Hepatocyte (in vitro differentiated cells): ENCODE measurements around the gene NOSIP. TPM values are rescaled to one million over a fixed set of nuclear protein-coding genes. Genes with fewer than 3 reads are reported as not detected.
A peak's percentile ranks its signal among the peaks of the same experiment; 100 is the strongest.

Experiments
- DNase-seq: peaks from one replicate; pipeline ENCODE4 v3.0.0-alpha.2; 2016; ENCODE audit warnings: low spot score
- H2AFZ ChIP-seq: fragments of 200-600 bp; sonication (generic); 2 replicates; pipeline ENCODE4 v1.6.0; 2016; ENCODE audit warnings: antibody characterized with exemption, mild to moderate bottlenecking
- H3K27ac ChIP-seq: fragments of 200-600 bp; sonication (generic); 2 replicates; pipeline ENCODE4 v1.5.1; 2016; ENCODE audit warnings: mild to moderate bottlenecking
- H3K27me3 ChIP-seq: fragments of 200-600 bp; sonication (generic); 2 replicates; pipeline ENCODE4 v1.6.1; 2016
- H3K36me3 ChIP-seq: fragments of 200-600 bp; sonication (generic); replicated peaks from 2 replicates; pipeline ENCODE4 v1.5.1; 2016; ENCODE audit warnings: low read depth; ENCODE audit not compliant: insufficient read depth
- H3K4me1 ChIP-seq: fragments of 200-600 bp; sonication (generic); 2 replicates; pipeline ENCODE4 v1.5.1; 2016; ENCODE audit warnings: mild to moderate bottlenecking, moderate library complexity; ENCODE audit not compliant: insufficient read depth
- H3K4me2 ChIP-seq: fragments of 200-600 bp; sonication (generic); 2 replicates; pipeline ENCODE4 v1.6.0; 2016
- H3K4me3 ChIP-seq: fragments of 200-600 bp; sonication (generic); 2 replicates; pipeline ENCODE4 v1.5.1; 2016; ENCODE audit warnings: mild to moderate bottlenecking
- H3K79me2 ChIP-seq: fragments of 200-600 bp; sonication (generic); 2 replicates; pipeline ENCODE4 v1.6.0; 2017; ENCODE audit warnings: mild to moderate bottlenecking
- H3K9me2 ChIP-seq: fragments of 200-600 bp; sonication (generic); replicated peaks from 2 replicates; pipeline ENCODE4 v1.6.0; 2017; ENCODE audit warnings: mild to moderate bottlenecking; ENCODE audit not compliant: insufficient read depth
- H3K9me3 ChIP-seq: fragments of 200-600 bp; sonication (generic); 2 replicates; pipeline ENCODE4 v1.5.1; 2016; ENCODE audit warnings: low read depth, mild to moderate bottlenecking
- H4K20me1 ChIP-seq: fragments of 200-600 bp; sonication (generic); 2 replicates; pipeline ENCODE4 v1.6.0; 2016; ENCODE audit warnings: mild to moderate bottlenecking; ENCODE audit not compliant: insufficient read depth, poor library complexity, severe bottlenecking
- CTCF ChIP-seq: fragments of 200-600 bp; sonication (generic); IDR thresholded peaks from 2 replicates; pipeline ENCODE4 v1.5.1; 2016; ENCODE audit warnings: antibody characterized with exemption, mild to moderate bottlenecking; ENCODE audit not compliant: poor library complexity
- EZH2 ChIP-seq: fragments of 200-600 bp; sonication (generic); IDR thresholded peaks from 2 replicates; pipeline ENCODE4 v1.6.1; 2016; ENCODE audit warnings: antibody characterized with exemption, mild to moderate bottlenecking, borderline replicate concordance
- EZH2phosphoT487 ChIP-seq: fragments of 200-600 bp; sonication (generic); IDR thresholded peaks from one replicate; pipeline ENCODE4 v1.6.1; 2018; ENCODE audit warnings: antibody characterized with exemption, mild to moderate bottlenecking, low read depth, moderate library complexity; ENCODE audit not compliant: unreplicated experiment, severe bottlenecking
- WGBS: methylation state at CpG from one replicate; pipeline ENCODE4 v1.1.6; 2016; ENCODE audit warnings: low lambda C conversion rate; ENCODE audit errors: missing lambda C conversion rate; 5-methylcytosine and 5-hydroxymethylcytosine counted together
- polyA plus RNA-seq: library from polyadenylated mRNA; unstranded; fragments of >200 nt; fragmentation: Nextera tagmentation; extraction: Ambion mirVana; gene quantifications from 2 replicates; pipeline ENCODE4 v1.2.1, GENCODE V29; 2016
- total RNA-seq: library from RNA; depleted of rRNA; stranded (reverse); fragments of >200 nt; gene quantifications from 2 replicates; pipeline ENCODE4 v1.2.3, GENCODE V29; 2014

NOSIP gene
- total and polyA plus RNA-seq, 2 experiments from 2014 or later, result 52.8 to 93.9 TPM

GRCh38 chr19:49538643-49539042 lies 41.7 kb downstream of the NOSIP start:
- H3K4me2 ChIP-seq, result no peak overlapping the region
- H3K4me3 ChIP-seq, result no peak overlapping the region
- no peaks in the 10 kb centered on the region for H3K27me3 ChIP-seq
- no peaks in the 10 kb centered on the region for H3K79me2 ChIP-seq
- no peaks in the 10 kb centered on the region for H3K9me2 ChIP-seq
- DNase-seq, result no peak
- 94% methylated on average over 5 of the region's 5 CpGs for WGBS
- no peaks in the 10 kb centered on the region for H3K36me3 ChIP-seq
- H3K9me3 ChIP-seq, result no peaks in the 10 kb centered on the region
- H4K20me1 ChIP-seq, result no peaks in the 10 kb centered on the region
- no peak overlapping the region for H3K27ac ChIP-seq
- no peak overlapping the region for H2AFZ ChIP-seq
- H3K4me1 ChIP-seq, result no peaks in the 10 kb centered on the region
- TF ChIP-seq CTCF (no peak), EZH2 (no peak), EZH2phosphoT487 (no peak)

- 92% methylated on average over 20 of the region's 22 CpGs for WGBS
- H4K20me1 ChIP-seq, result no peaks in the 10 kb centered on the region
These were observed 43.4 kb downstream of the NOSIP start for GRCh38 chr19:49536921-49537462.

GRCh38 chr19:49534632-49535385 lies 45.5 kb downstream of the NOSIP start:
- 83% methylated on average over 6 of the region's 8 CpGs for WGBS
- Histone ChIP-seq H4K20me1 (no peaks in the 10 kb centered on the region), H3K4me3 (no peak overlapping the region), H3K79me2 (no peaks in the 10 kb centered on the region), H3K27me3 (no peaks in the 10 kb centered on the region), H3K36me3 (no peaks in the 10 kb centered on the region), H3K4me1 (peaks cover 10% of the 10 kb centered on the region), H2AFZ (no peak overlapping the region), H3K9me2 (no peaks in the 10 kb centered on the region), H3K9me3 (no peaks in the 10 kb centered on the region), H3K27ac (no peak overlapping the region), H3K4me2 (peak overlapping the region; percentile 89)
- TF ChIP-seq EZH2phosphoT487, result no peak
- no peak for TF ChIP-seq CTCF
- TF ChIP-seq EZH2, result no peak
- no peak for DNase-seq

More at GRCh38 chr19:49536921-49537462, 43.4 kb downstream of the NOSIP start:
- no peak for TF ChIP-seq EZH2
- no peak for TF ChIP-seq CTCF
- no peak for TF ChIP-seq EZH2phosphoT487
- Histone ChIP-seq H3K4me2 (no peak overlapping the region), H3K36me3 (no peaks in the 10 kb centered on the region), H3K27ac (no peak overlapping the region), H3K4me1 (peaks cover 10% of the 10 kb centered on the region), H3K79me2 (no peaks in the 10 kb centered on the region), H3K4me3 (no peak overlapping the region), H3K9me3 (no peaks in the 10 kb centered on the region), H3K27me3 (no peaks in the 10 kb centered on the region), H3K9me2 (no peaks in the 10 kb centered on the region), H2AFZ (no peak overlapping the region)
- no peak for DNase-seq
